Effector memory CD4-positive, alpha-beta T cell (primary cell): ENCODE data around the gene GOLGA5.
"Not testable (repeated sequence)": the region's sequence is repeated elsewhere in the genome, so short reads cannot be mapped to it uniquely, and the experiment has no call there.

ENCODE experiments used
- DNase-seq, 3 donors: peaks; one replicate each; pipeline ENCODE4 v3.0.0-alpha.2; 2020
- H3K27ac ChIP-seq: 2 replicates; pipeline ENCODE4 v1.7.0; 2013; ENCODE audit warnings: mild to moderate bottlenecking, low read length, moderate library complexity; ENCODE audit not compliant: insufficient read depth, poor library complexity, severe bottlenecking
- H3K27me3 ChIP-seq: replicated peaks from 2 replicates; pipeline ENCODE4 v1.7.0; 2013; ENCODE audit warnings: mild to moderate bottlenecking, low read length; ENCODE audit not compliant: insufficient read depth, control insufficient read depth, poor library complexity, severe bottlenecking
- H3K36me3 ChIP-seq: 2 replicates; pipeline ENCODE4 v1.7.0; 2013; ENCODE audit warnings: mild to moderate bottlenecking, low read length, moderate library complexity; ENCODE audit not compliant: control insufficient read depth, insufficient read depth
- H3K4me1 ChIP-seq: 2 replicates; pipeline ENCODE4 v1.7.0; 2013; ENCODE audit warnings: low read length, mild to moderate bottlenecking; ENCODE audit not compliant: control insufficient read depth, insufficient read depth, poor library complexity, severe bottlenecking
- H3K4me3 ChIP-seq: 2 replicates; pipeline ENCODE4 v1.7.0; 2013; ENCODE audit warnings: low read length, low read depth, mild to moderate bottlenecking; ENCODE audit not compliant: insufficient read depth, poor library complexity, severe bottlenecking
- H3K9me3 ChIP-seq: 2 replicates; pipeline ENCODE4 v1.7.0; 2013; ENCODE audit warnings: mild to moderate bottlenecking, low read length, moderate library complexity; ENCODE audit not compliant: control insufficient read depth

Gene GOLGA5

GRCh38 chr14:92819680-92820535 is 25.8 kb downstream of the GOLGA5 start:
- H3K4me1 ChIP-seq, H3K27me3 ChIP-seq, H3K27ac ChIP-seq, H3K9me3 ChIP-seq, H3K4me3 ChIP-seq, DNase-seq: not testable (repeated sequence)
- H3K36me3 ChIP-seq = peaks cover 72% of the 10 kb centered on the region

- H3K36me3 ChIP-seq = peaks cover 71% of the 10 kb centered on the region
- H3K27ac ChIP-seq, H3K9me3 ChIP-seq, H3K4me1 ChIP-seq, H3K4me3 ChIP-seq, DNase-seq, H3K27me3 ChIP-seq: not testable (repeated sequence)
Observed at GRCh38 chr14:92820536-92820840, 26.4 kb downstream of the GOLGA5 start.

DNA sequence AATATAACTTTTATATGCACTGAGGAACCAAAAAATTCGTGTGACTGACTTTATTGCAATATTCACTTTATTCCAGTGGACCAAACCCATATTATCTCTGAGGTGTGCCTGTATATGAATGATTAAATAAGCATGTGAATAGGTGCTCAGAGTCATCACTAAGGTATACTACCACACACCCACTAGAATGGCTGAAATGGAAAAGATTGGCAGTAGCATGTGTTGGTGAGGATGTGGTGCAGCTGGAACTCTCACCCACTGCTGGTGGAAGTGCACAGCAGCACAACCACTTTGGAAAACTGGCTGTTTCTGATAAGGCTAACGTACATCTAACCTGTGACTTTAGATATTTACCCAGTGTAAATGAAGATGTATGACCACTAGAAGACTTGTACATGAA is 36.8 kb downstream of the GOLGA5 start:
- no peak for DNase-seq
- Histone ChIP-seq H3K27me3 (no peaks in the 10 kb centered on the region), H3K4me1 (no peaks in the 10 kb centered on the region), H3K36me3 (peaks cover 56% of the 10 kb centered on the region), H3K9me3 (no peaks in the 10 kb centered on the region), H3K27ac (no peak overlapping the region), H3K4me3 (no peak overlapping the region)

DNA sequence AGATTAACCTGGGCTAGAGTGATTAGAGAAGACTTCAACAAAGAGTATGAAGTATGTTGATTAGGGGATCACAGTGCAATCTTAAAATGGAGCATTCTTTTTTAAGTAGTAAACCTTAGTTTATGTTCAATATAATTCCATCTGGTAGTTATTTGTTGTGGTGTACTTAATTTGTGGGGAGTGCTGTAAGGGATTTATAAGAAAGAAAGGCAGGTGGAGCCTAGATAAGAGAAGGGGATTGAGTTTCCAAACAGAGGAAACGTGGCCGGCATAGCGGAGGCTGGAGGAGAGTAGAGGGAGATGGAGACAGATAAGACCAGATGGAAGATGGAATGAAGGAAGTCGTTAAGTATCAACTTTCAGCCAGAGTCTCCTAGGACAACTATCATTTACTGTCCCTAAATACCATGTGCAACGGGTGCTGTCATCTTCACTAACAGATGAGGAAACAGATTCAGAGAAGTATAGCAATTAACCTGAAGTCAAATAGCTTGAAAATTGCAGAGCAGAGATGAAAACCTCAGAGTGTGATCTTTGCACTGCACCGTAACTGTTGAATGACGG is 38.1 kb downstream of the GOLGA5 start:
- H3K27ac ChIP-seq = no peak overlapping the region
- no peaks in the 10 kb centered on the region for H3K4me1 ChIP-seq
- no peaks in the 10 kb centered on the region for H3K27me3 ChIP-seq
- no peak for DNase-seq
- H3K4me3 ChIP-seq = no peak overlapping the region
- peaks cover 56% of the 10 kb centered on the region for H3K36me3 ChIP-seq
- H3K9me3 ChIP-seq = no peaks in the 10 kb centered on the region

DNA sequence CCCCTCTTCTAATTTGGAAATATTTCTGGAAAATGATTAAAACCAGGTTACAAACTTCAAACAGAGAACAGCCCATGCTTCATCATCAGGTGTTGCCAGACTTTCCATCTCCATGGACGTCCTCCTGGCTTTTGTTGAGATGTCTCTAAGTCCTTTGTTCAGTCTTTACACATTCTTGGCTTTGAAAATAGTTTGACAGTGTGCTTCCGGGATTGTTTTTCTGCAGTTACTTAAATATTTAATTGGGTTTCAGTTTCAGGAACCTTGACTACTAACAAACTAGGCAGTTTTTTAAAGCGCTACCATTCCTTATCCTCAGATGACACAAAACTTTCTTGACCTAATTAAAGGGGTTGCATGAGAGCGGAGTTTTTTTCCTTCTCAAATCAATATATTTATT is 47.8 kb downstream of the GOLGA5 start:
- Histone ChIP-seq H3K36me3 (peaks cover 32% of the 10 kb centered on the region), H3K4me3 (no peak overlapping the region), H3K4me1 (no peaks in the 10 kb centered on the region)

DNA sequence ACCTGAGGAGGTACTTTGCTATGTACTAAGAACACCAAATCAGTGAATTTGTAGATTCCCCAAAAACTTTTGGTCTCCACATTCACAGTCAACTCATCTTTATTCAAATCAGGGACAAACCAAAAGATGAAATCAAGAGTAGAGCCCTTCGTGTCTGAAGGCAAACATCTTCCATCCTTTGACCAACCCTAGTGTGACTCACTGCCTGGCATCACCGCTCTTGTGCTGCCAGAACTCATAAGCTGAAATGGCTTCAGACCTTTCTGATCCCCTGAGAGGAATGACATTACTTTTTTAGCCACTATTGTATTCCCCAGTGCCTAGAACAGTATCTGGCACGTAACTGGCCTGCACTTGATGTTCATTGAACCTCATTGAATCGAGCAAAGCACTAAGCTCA is 50.1 kb downstream of the GOLGA5 start:
- Histone ChIP-seq H3K36me3 (peaks cover 17% of the 10 kb centered on the region), H3K27ac (no peak overlapping the region), H3K9me3 (no peaks in the 10 kb centered on the region), H3K27me3 (no peaks in the 10 kb centered on the region), H3K4me1 (no peaks in the 10 kb centered on the region), H3K4me3 (no peak overlapping the region)
- DNase-seq = no peak

More for the DNA sequence above, 47.8 kb downstream of the GOLGA5 start:
- Histone ChIP-seq H3K9me3 (no peaks in the 10 kb centered on the region), H3K27me3 (no peaks in the 10 kb centered on the region), H3K27ac (no peak overlapping the region)
- DNase-seq = no peak

DNA sequence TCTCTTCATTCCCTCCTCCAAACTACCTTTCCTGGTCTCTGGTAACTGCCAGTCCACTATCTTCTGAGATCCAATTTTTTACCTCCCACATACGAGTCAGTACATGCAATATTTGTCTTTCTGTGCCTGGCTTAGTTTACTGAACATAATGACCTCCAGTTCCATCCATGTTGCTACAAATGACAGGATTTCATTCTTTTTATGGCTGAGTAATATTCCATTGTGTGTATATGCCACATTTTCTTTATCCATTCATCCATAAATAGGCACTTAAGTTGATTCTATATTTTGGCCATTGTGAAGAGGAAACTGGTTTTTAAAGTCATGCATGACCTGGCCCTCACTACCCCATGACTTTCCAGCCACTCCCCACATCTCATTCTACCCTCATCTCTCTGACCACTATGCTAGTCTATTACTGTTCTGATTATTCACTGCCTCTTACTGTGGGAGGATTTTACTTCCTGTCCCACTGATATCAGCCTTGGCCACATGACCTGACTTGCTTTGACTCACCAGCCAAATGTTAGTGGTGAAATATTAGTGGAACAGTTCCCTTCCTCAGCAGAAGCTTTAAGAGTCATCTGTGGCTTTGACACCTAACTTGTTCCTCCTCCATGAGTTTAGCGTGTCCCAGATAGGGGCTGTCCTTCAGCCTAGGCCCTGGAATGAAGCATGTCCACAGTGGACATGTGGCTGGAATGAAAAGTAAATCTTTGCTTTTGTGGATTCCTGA is 52.2 kb downstream of the GOLGA5 start:
- Histone ChIP-seq H3K27ac (no peak overlapping the region), H3K36me3 (peaks cover under 1% of the 10 kb centered on the region), H3K4me3 (no peak overlapping the region), H3K27me3 (no peaks in the 10 kb centered on the region), H3K9me3 (no peaks in the 10 kb centered on the region), H3K4me1 (peaks cover 4% of the 10 kb centered on the region)
- DNase-seq = no peak

- Histone ChIP-seq H3K9me3 (no peaks in the 10 kb centered on the region), H3K4me3 (no peak overlapping the region), H3K36me3 (no peaks in the 10 kb centered on the region), H3K27ac (no peak overlapping the region), H3K27me3 (no peaks in the 10 kb centered on the region), H3K4me1 (peaks cover 4% of the 10 kb centered on the region)
- no peak for DNase-seq
Observed at GRCh38 chr14:92847278-92847677, 53.2 kb downstream of the GOLGA5 start.

DNA sequence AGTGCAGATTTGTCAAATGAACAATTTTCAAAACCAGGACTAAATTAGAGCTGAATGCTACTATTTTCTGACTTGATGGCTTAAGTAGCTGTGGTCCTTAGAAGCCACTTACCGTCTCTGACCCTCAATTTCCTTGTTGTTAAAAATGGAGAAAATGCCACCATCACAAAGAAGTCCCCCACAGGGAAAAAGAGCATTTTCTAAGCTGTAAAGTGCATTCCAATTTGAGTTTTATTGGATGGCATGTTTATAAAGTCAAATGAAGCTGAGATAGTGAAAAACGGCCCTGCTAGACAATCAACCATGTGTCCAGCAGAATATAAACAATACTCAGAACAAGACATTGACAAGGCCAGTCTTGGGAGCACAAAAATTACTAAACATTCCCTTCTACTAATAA is 53.6 kb downstream of the GOLGA5 start:
- Histone ChIP-seq H3K4me1 (peaks cover 4% of the 10 kb centered on the region), H3K27me3 (no peaks in the 10 kb centered on the region), H3K4me3 (no peak overlapping the region), H3K36me3 (no peaks in the 10 kb centered on the region), H3K27ac (no peak overlapping the region), H3K9me3 (no peaks in the 10 kb centered on the region)
- DNase-seq = no peak

DNA sequence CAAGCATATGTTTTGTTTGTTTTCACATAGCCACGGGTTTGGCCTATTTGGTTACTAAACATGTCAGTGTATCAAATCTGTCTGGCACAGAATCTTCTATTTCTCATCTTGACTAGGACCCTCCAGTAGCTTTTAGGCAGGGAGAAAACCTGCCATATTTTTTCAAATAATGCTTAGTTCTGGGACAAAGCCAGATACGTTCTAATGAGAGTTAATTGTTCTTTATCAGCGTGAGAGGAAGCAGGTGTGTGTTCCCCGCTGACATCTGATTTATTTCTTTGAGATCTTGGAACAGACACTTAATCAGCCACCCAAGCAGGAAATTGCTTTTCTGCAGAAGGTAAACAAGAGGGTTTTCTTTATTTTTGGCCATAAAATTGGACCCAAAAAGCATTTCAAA is 54.8 kb downstream of the GOLGA5 start:
- DNase-seq = no peak
- Histone ChIP-seq H3K9me3 (no peaks in the 10 kb centered on the region), H3K36me3 (no peaks in the 10 kb centered on the region), H3K4me1 (peaks cover 4% of the 10 kb centered on the region), H3K27ac (no peak overlapping the region), H3K4me3 (no peak overlapping the region), H3K27me3 (no peaks in the 10 kb centered on the region)
